NK-92 treated with Interleukin-12 subunit alpha and Interleukin-12 subunit beta, amount 100 ng/mL, for 24 hours (cell line): Measurements from ENCODE around the gene FUBP3.

Source experiments
- DNase-seq: peaks from one replicate; lab custom pipeline; 2025; lab: John Stamatoyannopoulos, UW

FUBP3 gene

DNA sequence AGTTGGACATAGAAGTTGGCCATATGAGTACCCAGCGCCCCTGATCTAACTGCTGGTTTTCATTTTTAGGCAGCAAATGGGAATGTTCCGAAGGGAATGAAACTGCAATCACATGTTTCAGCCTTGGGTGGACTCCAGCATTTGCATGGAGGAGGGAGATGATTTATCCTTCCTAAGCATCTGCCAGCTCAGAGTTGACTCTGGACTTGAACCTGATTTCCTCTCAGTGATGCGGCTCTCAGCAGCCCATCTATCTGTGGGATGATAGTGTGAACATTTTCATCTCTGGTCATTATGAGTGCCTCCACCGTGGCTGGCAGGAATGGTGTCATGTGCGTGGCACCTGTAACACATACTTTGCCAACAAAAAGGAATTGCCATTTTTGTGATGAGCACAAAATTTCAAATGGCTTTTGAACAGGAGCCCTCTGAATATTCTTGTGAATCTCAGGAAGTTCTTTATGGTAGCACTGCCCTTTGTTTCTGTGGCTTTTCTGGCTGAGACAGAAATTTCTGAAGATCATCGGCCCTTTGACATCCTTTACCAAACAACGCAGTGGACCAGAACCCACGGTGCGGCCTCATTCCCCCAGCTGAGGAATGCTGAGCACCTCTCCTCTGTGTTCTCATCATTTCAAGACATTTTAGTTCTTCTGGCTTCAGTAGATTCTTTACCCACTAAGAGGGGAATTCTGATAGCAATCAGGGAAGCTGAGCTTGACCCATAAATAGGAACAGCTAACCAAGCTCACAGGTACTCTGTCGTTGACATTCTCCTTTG is 28.5 kb downstream of the FUBP3 start:
- DNase-seq = no peak

DNA sequence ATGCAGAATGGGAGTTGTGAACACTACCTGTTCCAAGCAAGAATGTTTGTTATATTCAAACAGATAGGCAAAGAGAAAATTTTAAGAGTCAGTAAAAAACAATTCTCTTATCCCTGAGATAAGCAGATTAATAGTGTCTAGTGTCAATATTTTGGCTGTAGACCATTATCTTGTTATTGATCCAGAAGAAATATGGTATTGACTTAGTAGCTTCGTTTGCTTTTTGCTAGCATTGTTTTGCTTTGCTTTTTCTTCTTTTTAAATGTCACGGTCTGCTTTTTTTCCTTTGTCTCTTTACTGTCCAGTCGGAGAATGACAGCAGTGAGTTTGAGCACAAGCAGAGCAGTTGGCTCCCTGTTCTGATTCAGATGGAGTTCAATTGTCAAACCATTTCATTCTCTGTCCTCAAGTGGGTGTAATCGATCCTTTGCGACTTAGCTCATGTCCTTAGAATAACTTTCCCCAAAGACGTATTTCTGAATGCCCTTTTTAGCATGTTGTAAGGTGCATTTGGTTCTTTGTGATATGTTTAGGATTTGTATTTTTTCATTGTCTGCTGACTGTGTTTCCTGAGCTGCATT is 29.3 kb downstream of the FUBP3 start:
- DNase-seq = no peak

DNA sequence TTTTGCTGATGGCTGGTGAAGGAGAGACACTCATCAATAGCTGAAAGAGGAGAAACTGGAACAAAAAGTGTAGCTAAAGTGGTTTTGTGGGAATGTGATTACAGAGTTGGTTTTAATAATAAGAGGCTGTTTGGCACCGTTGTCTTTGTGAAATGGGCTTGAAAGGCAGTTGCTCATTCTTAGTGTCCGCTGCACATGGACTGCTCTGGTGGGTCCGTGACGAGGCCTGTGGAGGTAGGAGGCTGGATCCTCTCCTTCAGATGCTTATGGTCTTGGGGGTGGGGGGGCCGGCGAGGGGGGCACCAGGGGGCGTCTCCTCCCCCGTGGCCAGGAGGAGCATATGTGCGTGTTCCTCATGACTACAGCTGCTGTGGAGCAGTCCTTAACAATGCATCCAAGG is 29.8 kb downstream of the FUBP3 start:
- DNase-seq = no peak

DNA sequence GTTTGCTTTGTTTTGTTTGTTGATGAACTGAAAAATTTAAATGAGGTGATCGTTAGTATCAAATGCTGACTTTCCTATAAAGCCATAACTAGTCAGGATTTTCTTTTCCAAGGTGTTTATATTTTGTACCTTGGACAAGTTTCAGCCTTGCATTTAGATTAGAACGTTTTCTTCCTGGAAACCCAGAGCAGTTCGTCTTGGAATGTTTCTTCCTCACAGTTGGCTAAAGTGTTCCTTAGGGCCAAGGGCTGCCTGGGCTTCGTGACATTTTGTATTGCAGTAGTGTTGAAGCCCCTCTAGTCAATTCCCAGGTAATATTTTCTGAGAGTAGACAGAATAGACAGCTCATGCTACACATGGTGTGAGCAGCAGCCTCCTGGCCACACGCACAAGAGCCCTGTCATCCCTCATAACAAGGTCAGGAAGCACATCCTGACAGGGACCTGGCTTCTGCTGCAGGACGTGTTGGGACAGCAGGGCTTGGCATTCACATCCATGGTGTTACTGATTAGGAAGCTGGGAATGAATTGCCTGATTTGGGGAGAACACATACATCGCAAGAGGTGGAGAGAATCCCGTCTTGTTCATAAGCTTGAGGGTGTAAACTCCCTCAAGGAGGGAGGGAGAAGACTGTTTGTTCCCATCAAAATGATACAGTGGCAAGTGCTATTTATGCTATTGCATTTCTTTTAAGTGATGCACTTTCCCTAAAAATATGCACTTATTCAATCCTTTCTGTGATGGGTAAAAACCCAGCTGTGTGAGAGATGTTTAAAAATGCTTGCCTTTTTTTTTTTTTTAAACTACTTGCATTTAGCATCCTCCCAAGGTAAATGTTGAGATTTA is 31.7 kb downstream of the FUBP3 start:
- no peak for DNase-seq

DNA sequence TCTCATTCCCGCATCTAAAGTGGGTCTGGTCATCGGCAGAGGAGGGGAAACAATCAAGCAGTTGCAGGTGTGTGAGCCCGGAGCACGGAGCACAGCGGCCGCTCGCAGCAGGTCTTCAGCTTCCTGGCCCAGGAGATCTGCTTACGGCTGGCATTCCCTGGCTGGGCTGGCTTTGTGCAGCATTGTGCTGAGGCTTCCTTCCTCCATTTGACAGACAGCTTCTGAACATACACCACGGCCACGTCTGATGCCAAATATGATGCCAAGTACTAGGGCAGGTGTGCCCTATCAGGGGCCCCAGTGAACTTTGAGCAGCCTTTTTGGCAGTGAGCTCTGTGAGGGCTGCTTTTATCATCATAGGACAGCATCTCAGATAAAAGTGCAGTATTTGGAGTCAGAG is 37.1 kb downstream of the FUBP3 start:
- no peak for DNase-seq

DNA sequence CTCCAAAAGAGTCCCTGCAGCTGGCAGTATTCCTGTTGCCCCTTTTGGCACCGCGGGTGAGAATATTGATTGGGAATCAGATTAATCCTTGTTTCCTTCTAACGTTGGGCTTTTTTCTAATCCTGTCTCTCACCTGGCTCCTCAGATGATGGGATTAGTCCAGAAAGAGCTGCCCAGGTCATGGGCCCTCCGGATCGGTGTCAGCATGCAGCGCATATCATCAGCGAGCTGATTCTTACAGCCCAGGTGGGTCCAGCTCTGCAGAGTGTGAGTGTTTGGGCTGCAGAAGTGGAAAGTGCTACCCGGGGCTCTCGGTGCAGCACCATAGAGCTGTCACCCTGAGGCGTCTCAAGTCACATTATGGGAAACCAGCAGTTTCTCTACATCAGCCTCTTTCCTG is 44.1 kb downstream of the FUBP3 start:
- no peak for DNase-seq

DNA sequence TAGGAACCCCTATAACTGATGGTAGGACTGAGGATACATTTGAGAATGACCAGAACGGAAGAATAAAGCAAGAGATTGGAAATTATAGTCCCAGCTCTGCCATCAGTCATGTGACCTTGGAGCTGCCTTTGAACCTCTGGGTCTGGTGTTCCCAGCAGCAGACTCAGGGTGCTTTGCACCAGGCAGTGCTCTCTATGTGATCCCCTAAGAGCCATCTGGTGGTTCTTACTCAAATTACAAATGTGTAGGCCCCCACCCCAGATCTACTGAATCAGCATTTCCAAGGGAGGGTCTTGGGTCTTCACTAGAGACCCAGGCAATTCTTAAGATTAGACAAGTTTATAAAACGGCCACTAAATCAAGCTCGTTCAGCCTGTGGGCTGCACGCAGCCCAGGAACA is 44.8 kb downstream of the FUBP3 start:
- no peak for DNase-seq

DNA sequence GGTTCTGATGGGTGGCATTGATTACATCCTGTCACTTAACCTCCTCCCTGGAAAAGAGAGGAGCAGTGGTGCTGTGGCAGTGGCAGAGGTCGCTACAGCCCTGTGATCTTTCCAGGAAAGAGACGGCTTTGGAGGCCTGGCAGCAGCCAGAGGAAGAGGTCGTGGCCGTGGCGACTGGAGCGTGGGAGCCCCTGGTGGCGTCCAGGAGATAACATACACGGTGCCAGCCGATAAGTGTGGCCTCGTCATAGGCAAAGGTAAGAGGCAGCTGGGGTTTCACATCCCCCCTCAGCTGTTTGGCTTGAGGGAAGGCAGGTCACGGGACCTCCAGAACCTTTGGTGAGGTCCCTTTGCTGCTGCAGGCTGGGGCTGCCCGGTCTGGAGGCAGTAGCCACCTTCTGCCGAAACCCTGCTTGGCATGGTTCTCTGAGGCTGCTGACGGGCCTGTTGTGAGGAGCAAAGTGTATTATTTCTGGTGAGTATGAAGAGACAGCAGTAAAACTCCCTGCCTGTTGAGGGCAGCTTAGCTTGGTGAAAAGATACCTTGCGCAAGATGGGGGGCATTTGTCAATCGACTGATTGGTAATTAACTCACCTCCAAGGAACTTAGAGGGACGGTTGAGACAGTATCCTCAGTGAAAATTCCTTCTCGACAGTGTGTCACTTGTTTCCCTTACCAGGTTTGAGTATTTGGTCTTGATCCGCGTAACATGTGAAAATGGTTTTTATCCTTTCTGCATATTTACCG is 47.0 kb downstream of the FUBP3 start:
- DNase-seq = no peak

DNA sequence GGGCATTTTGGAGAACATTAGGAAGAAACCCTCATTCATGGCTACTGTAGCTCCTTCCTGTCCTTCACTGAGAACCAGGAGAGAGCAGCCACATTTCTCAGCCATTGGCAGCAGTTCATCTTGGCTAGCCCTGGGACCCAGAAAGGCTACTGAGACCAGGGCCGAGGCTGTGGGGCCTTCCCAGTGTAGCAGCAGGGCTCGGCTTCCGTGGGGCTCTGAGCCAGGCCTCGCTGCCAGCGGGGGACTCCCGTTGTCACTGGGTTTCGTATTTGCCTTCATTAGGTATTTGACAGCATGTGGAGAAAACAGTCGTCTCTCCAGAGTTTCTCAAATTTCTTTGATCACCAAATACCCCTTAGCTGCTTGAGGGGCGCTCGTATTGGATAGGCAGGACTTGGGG is 47.7 kb downstream of the FUBP3 start:
- no peak for DNase-seq

DNA sequence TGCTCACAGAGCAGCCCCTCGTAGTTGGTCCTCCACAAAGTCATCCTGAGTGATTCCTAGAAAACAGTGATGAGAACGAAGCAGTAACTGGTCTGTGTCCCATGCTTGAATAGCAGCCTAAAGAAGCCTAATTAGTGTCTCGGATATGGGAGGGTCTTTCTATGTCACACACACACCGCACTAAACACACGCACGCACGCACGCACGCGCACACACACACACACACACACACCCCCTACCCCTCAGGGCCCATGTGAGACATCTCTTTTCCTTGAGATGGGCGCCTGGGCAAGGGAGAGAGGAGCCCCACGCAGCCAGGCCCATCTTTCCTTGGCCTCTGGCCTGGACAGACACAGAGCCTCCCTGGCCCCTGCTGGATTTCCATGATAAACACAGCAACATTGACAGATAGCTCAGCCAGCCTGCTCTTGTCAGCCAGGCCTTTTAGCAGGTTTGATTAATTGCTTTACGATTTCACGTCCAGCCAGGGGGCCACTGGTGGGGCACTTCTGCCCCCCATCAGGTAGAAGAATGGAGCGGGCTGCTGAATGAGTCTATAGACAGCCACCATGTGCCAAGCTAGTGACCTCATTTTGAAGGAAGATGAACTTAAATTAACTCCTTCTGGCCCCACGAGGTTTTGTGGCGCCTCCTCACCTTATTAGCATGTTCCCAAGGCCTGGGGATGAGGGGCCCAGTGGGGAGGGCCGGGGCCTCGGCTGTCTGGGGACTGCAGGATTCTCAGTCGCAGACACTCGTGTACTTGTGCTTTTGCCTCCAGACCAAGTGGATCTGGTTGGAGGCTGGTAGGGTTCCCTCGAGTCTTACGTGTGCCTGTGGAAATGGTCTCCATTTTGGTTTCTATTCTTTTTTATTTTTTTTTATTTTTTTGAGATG is 48.8 kb downstream of the FUBP3 start:
- no peak for DNase-seq

DNA sequence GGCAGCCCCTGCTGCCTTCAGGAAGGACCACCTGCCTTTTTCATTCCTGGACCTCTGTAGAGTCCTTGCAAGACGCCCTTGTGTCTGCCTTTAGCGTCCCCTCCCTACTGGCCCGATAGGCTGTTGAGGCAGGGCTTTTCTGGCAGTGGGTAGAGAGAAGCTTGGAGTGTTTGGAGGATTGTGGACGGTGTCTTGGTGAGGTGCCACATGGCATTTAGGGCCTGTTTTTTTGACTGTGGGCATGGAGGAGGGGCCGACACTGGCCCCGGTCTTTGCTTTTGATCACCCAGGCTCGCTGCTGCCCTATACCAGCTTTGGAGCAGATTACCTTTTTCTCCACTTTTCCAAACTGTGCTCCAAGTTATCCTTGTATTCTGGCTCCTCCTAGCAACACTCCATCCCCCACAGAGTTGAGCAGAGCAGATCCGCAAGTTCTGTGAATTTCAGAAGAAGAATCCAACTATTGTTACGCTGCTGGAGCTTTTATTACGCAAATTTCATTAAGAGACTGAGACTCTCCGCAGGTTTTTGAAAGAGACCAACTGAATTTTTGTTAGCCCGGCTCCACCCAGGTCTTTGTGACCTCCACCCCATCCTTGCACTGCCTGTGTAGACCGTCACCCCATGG is 50.2 kb downstream of the FUBP3 start:
- DNase-seq = no peak

DNA sequence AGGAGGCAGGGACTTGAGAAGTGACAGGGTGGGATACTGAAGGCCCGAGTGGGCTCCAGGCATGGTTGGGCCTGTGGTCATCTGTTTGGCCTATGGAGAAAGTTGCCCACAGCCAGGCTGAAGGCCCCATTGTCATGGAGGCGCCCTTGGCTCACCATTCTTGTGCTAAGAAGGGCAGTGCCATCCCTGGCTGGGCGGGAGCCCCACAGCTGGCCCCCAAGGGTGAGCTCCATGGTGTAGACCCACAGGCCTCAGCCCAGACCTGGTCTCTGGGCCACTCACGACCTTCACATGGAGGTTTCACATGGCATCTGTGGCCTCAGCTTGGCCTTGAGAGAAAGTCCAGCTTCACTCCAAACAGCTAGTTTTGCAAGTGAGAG is 50.7 kb downstream of the FUBP3 start:
- no peak for DNase-seq

DNA sequence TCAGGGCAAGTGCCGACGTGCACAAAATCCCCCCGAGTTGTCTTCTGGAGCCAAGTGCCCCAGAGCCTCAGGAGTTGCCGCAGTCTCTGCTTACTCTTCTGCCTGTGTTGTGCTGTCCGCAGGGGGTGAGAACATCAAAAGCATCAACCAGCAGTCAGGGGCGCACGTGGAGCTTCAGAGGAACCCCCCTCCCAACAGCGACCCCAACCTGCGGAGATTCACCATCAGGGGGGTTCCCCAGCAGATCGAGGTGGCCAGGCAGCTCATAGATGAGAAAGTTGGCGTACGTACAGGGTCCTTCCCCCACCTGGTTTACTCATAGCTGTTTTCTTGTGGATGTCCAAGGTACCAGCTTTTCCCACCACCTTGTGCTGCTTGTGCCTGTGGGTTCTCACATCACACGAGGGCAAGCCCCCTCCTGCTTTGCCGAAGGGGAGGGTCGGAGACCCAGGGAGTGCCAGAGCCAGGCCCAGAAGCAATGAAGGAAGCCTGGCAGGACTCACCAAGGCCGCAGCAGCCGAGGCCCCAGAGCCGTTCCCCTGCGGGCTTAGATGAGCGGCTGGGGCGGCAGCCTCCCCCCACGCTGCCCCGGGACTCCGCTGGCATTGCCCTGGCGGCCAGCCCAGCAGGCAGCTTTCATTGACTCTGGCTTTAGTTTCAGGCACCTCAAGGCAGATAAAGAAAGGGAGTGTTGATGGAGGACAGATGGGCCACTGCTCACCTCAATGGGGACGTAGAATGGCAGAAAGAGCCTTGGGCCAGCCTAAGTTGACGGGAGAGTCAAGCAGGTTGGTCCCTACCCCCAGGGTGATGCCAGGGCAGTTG is 51.3 kb downstream of the FUBP3 start:
- no peak for DNase-seq

DNA sequence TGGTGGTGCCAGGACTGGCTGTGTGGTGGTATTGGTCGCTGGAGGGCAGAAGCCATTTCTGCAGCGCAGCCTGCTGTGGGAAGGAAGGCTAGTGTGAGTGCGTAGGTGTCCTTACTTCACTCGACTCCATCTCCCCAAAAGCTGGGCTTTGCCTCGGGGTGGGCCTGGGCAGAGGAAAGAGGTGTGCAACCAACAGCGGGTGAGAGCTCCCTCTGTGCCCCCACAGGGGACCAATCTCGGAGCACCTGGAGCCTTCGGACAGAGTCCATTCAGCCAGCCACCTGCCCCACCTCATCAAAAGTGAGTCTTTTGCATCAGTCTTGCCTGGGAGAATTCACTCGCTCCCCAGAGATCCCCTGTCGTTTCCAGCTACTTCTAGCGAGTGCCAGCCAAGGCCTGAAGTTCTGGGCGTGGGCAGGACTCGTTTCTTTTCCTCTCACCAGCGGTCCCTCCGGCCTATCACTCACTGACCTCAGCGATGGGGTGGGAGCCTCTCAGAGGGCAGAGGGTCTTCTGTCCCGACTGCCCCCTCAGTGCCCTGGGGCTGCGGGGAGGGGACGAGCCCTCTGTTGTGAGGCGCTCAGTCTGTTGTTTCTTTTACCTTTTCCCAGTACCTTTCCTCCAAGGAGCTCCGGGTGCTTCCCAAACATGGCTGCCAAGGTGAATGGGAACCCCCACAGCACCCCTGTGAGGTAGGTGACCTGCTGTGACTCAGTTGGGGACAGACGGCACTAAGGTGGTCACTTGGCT is 52.1 kb downstream of the FUBP3 start:
- DNase-seq = no peak

DNA sequence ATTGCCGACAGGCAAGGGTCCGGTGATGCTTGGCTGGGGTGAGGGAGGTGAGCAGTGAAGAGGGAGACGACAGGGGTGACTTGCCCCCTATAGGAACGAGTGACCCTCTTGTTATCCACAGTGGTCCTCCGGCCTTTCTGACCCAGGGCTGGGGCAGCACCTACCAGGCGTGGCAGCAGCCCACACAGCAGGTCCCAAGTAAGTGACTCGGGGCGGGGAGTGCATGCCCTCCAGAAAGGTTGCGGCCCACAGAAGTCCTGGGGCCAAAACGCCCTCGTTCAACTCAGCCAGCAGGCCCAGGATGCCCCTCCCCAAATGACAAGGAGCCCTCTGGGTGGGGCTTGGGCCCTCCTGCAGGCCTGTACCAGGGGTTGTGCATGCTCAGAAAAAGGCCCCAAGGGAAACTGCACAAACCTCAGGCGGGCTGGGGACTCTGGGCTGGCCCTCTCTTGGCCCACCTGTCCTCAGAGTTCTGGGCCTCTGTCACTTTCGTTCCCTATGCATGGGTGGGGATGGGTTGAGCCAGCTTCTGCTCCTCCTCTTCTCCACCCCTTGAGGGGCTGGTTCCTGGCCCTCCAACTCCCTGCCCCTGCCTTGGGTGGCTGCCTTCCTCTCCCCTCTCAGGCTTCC is 52.8 kb downstream of the FUBP3 start:
- no peak for DNase-seq

DNA sequence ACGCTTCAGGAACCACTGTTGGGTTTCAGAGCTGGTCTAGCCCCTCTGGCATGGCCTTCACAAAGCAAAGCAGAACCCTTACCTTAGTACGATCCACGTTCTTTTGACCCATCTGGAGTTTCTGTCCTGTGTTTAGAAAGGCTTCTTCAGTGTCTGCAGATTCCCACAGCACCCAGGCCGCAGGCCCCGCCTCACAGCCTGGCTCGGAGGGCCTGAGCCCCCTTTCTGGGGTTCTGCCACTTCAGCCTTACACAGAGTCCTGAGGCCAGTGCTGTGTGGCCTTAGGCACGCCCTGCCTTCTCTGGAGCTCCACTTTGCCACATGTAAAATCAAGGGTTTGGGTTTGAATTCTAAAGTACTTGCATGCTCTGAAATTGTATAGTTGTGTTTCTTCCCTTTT is 53.5 kb downstream of the FUBP3 start:
- DNase-seq = no peak

DNA sequence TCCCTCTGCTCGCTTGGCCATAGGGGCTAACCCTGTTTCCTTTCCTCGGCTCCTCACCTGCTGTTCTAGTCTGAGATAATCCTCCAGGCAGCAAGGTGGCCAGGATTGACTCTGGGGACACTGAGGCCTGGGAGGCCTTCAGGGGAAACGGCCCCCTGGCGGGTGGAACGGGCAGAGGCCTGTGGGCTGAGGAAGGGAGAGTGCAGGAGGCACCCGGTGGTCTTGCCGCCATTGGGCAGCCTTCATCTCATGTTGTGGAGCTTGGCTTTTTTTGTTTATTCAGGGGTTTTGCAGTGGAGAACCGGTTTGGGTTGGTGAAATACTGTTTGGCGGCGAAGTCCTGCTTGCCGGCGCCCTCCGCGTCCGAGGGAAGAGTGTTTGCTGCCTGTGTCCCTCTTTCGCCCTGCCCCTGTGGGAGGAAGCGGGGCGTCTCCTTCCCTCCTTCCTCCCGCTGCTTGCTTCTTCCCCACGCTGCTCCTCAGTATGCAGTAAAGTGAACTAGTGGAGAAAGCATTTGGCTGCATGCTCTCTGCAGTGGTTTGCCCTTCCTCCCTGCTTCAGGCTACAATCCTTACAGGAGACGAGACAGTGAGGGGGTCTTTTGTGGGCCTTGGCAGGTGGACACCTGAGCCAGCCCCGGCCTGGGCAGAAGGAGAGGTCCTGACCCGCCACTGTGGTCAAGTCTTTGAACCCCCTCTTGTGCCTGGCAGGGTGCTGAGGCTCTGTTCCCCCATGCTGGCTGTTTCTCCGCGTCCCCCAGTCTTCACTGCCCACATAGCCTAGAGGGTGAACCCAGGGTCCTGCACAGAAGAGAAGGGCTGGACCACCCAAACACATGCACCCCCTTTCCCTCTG is 54.2 kb downstream of the FUBP3 start:
- no peak for DNase-seq
